Measurements from ENCODE around the gene NEAT1. TPM values are rescaled to one million over a fixed set of nuclear protein-coding genes. Genes with fewer than 3 reads are reported as not detected.

NEAT1 gene
- total RNA-seq, 1 experiment from 2014 or later, result 564 TPM

DNA sequence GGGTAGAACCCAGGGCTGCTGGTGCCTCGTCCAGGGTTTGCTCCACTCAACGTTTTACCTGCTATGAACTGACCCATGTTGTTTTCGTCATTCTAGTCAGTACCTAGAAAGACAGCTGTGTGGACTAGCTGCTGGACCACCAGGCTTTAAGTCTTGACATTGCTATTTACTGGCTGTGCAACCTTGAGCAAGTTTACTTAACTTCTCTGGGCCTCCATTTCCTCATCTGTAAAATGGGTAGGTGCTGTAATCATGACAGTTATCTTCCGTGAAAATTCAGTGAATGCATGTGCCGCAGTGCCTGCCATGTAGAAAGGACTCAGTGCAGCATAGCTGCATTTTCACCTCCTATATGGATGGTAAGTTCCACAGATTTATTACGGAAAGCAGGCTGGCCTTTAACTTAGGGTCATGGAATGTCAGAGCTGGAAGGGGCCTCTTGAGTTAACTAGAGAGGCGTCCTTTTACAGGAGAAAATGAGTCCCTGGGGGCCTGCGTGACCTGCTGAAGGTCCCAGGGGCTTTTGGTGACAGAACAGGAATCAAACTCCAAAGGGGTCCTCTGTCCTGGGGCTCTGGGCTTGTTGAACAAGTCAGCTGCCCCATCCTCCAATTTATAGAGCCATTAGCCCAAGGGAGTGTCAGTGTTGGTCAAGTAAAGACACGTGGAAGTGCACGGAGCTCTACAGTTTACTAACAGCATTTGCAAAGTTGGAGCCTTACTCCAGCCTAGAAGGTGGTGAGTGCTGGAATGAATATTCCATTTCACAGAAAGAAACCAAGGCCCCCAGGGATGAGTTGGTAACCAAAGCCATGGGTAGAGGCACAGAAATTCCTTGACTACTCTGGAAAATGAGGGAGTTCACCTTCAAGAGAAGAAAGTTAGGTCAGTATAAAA is 64.2 kb downstream of the NEAT1 start:
- intact Hi-C loops (cut with micrococcal nuclease), result no loop called here
- Histone ChIP-seq H3K36me3 (ENCODE audit: control insufficient read depth in 1 of 2, insufficient read depth in 2 of 2, low read length in 2 of 2) (no peaks in the 10 kb centered on the region), H3K4me1 (ENCODE audit: control insufficient read depth in 1 of 2, insufficient read depth in 2 of 2, low read length in 2 of 2) (peaks cover 85 to 88% of the 10 kb centered on the region in 2 experiments), H3K9ac (ENCODE audit: low read length) (peak overlapping the region; percentile 8), H3K9me2 (ENCODE audit: insufficient read depth) (no peaks in the 10 kb centered on the region), H2AFZ (ENCODE audit: low read depth, low read length, poor library complexity, severe bottlenecking) (no peak overlapping the region), H3K9me3 (ENCODE audit: control insufficient read depth in 1 of 2, insufficient read depth in 1 of 2, low read depth in 1 of 2, low read length in 2 of 2) (no peaks in the 10 kb centered on the region), H3K27ac (ENCODE audit: low read depth, low read length) (peak overlapping the region; percentile 98), H3K27me3 (ENCODE audit: insufficient read depth, low read length) (no peaks in the 10 kb centered on the region), H4K20me1 (ENCODE audit: insufficient read depth) (no peaks in the 10 kb centered on the region), H3K4me2 (ENCODE audit: low read length) (peak overlapping the region; percentile 20), H3K79me2 (ENCODE audit: insufficient read depth, low read length) (no peaks in the 10 kb centered on the region), H3K4me3 (replicated peaks in 1 of 2; ENCODE audit: low read depth in 1 of 2, low read length in 2 of 2) (no peak overlapping the region)
- TF ChIP-seq YY1 (IDR thresholded peaks at IDR 0.05; ENCODE audit: extremely low read depth, insufficient replicate concordance, low read depth, low read length), result no peak
- TSS peak; percentile 48 for BruUV-seq (replicated peaks)
- no peak for DNase-seq (ENCODE audit: low read depth, low spot score)
- no peak for ATAC-seq
- POLR2A ChIA-PET, result interaction anchor here (0.8 to 26.7 kb wide), 4 partner anchors 12 to 65 kb away, joined by 3 to 1499 read pairs (median 742); partner anchors contain the start of genes MALAT1 and NEAT1
- RAD21 ChIA-PET (ENCODE audit: low non-redundant PET in 1 of 2, low total read pairs in 2 of 2, uncharacterized antibody in 2 of 2, unreplicated experiment in 2 of 2), result interaction anchor here in 1 of 2 experiments (0.7 to 1.2 kb wide), 2 partner anchors 7 to 10 kb away, joined by 3 read pairs; no protein-coding TSS in a partner anchor
- CTCF ChIA-PET, result interaction anchor here (0.9 to 1.9 kb wide), 4 partner anchors 8 to 31 kb away, joined by 3 to 8 read pairs (median 4); no protein-coding TSS in a partner anchor

GRCh38 chr11:65487467-65488272 is 65.1 kb downstream of the NEAT1 start:
- ChIA-PET CTCF (interaction anchor here (0.9 to 1.4 kb wide), 3 partner anchors 9 to 32 kb away, joined by 3 to 8 read pairs (median 3); no protein-coding TSS in a partner anchor), POLR2A (interaction anchor here (0.8 to 26.7 kb wide), 4 partner anchors 13 to 66 kb away, joined by 3 to 1499 read pairs (median 742); partner anchors contain the start of genes MALAT1 and NEAT1), RAD21 (ENCODE audit: low non-redundant PET in 1 of 2, low total read pairs in 2 of 2, uncharacterized antibody in 2 of 2, unreplicated experiment in 2 of 2) (interaction anchor here in 1 of 2 experiments (0.7 to 1.2 kb wide), 2 partner anchors 8 to 9 kb away, joined by 3 read pairs; no protein-coding TSS in a partner anchor)
- Histone ChIP-seq H3K4me3 (replicated peaks in 1 of 2; ENCODE audit: low read depth in 1 of 2, low read length in 2 of 2) (peak overlapping the region; percentile 10 to 27), H3K79me2 (ENCODE audit: insufficient read depth, low read length) (0 out of 2 replicates have a peak, but pooled peaks cover under 1% of the 10 kb centered on the region), H3K36me3 (ENCODE audit: control insufficient read depth in 1 of 2, insufficient read depth in 2 of 2, low read length in 2 of 2) (no peaks in the 10 kb centered on the region), H3K4me2 (ENCODE audit: low read length) (peak overlapping the region; percentile 77), H2AFZ (ENCODE audit: low read depth, low read length, poor library complexity, severe bottlenecking) (no peak overlapping the region), H3K9me2 (ENCODE audit: insufficient read depth) (no peaks in the 10 kb centered on the region), H3K27ac (ENCODE audit: low read depth, low read length) (peak overlapping the region; percentile 98), H3K9me3 (ENCODE audit: control insufficient read depth in 1 of 2, insufficient read depth in 1 of 2, low read depth in 1 of 2, low read length in 2 of 2) (no peaks in the 10 kb centered on the region), H3K27me3 (ENCODE audit: insufficient read depth, low read length) (no peaks in the 10 kb centered on the region), H4K20me1 (ENCODE audit: insufficient read depth) (no peaks in the 10 kb centered on the region), H3K9ac (ENCODE audit: low read length) (peak overlapping the region; percentile 67), H3K4me1 (ENCODE audit: control insufficient read depth in 1 of 2, insufficient read depth in 2 of 2, low read length in 2 of 2) (peaks cover 84 to 88% of the 10 kb centered on the region in 2 experiments)
- intact Hi-C loops (cut with micrococcal nuclease), result no loop called here
- DNase-seq (ENCODE audit: low read depth, low spot score) (peak; percentile 99), ATAC-seq (peak; percentile 71)
- BruUV-seq (replicated peaks), result no TSS peak
- TF ChIP-seq CBX3 (IDR thresholded peaks at IDR 0.05; ENCODE audit: low read depth), result no peak
- TF ChIP-seq EZH2phosphoT487 (IDR thresholded peaks at IDR 0.05; ENCODE audit: borderline replicate concordance), result no peak
- no peak for TF ChIP-seq JUND (IDR thresholded peaks at IDR 0.05)
- no peak for TF ChIP-seq EGR1 (IDR thresholded peaks at IDR 0.05; ENCODE audit: low read depth)
- no peak for TF ChIP-seq ZFX (IDR thresholded peaks at IDR 0.05)
- TF ChIP-seq ZNF274 (IDR thresholded peaks at IDR 0.05; ENCODE audit: low read depth, low read length), result no peak
- TF ChIP-seq, protein P1, sequence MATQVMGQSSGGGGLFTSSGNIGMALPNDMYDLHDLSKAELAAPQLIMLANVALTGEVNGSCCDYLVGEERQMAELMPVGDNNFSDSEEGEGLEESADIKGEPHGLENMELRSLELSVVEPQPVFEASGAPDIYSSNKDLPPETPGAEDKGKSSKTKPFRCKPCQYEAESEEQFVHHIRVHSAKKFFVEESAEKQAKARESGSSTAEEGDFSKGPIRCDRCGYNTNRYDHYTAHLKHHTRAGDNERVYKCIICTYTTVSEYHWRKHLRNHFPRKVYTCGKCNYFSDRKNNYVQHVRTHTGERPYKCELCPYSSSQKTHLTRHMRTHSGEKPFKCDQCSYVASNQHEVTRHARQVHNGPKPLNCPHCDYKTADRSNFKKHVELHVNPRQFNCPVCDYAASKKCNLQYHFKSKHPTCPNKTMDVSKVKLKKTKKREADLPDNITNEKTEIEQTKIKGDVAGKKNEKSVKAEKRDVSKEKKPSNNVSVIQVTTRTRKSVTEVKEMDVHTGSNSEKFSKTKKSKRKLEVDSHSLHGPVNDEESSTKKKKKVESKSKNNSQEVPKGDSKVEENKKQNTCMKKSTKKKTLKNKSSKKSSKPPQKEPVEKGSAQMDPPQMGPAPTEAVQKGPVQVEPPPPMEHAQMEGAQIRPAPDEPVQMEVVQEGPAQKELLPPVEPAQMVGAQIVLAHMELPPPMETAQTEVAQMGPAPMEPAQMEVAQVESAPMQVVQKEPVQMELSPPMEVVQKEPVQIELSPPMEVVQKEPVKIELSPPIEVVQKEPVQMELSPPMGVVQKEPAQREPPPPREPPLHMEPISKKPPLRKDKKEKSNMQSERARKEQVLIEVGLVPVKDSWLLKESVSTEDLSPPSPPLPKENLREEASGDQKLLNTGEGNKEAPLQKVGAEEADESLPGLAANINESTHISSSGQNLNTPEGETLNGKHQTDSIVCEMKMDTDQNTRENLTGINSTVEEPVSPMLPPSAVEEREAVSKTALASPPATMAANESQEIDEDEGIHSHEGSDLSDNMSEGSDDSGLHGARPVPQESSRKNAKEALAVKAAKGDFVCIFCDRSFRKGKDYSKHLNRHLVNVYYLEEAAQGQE (IDR thresholded peaks at IDR 0.05; ENCODE audit: low read depth), result no peak
- TF ChIP-seq FOSL1 (IDR thresholded peaks at IDR 0.05; ENCODE audit: low read depth), result no peak
- no peak for TF ChIP-seq POLR2A (IDR thresholded peaks at IDR 0.05; ENCODE audit: borderline replicate concordance, extremely low read depth, insufficient read depth, insufficient read length)
- no peak for TF ChIP-seq CEBPB (IDR thresholded peaks at IDR 0.05; ENCODE audit: low read depth)
- no peak for TF ChIP-seq ELF1 (IDR thresholded peaks at IDR 0.05; ENCODE audit: borderline replicate concordance, low read depth)
- TF ChIP-seq POLR2AphosphoS5 (IDR thresholded peaks at IDR 0.05; ENCODE audit: low read depth, low read length), result no peak
- TF ChIP-seq SIN3A (IDR thresholded peaks at IDR 0.05; ENCODE audit: low read depth), result no peak
